Breast epithelium (tissue), 3 donors: Measurements from ENCODE around the gene AATK.

ENCODE experiments used
- POLR2A ChIP-seq: fragments of 450-650 bp; IDR thresholded peaks from one replicate; pipeline ENCODE4 v1.6.1; 2016; ENCODE audit warnings: antibody characterized with exemption, mild to moderate bottlenecking, moderate library complexity
- POLR2AphosphoS5 ChIP-seq, 3 donors: sonication (generic); formaldehyde crosslinking; IDR thresholded peaks; one replicate each; pipeline ENCODE4 v1.6.1; 2017; ENCODE audit warnings: antibody characterized with exemption in 3 of 3
- TF ChIP-seq, protein P1 (sequence below), 3 donors: fragments of 450-650 bp; IDR thresholded peaks; one replicate each; pipeline ENCODE4 v1.5.1; 2016 to 2017; ENCODE audit warnings: antibody characterized with exemption in 3 of 3, mild to moderate bottlenecking in 3 of 3, moderate library complexity in 3 of 3

DNA sequence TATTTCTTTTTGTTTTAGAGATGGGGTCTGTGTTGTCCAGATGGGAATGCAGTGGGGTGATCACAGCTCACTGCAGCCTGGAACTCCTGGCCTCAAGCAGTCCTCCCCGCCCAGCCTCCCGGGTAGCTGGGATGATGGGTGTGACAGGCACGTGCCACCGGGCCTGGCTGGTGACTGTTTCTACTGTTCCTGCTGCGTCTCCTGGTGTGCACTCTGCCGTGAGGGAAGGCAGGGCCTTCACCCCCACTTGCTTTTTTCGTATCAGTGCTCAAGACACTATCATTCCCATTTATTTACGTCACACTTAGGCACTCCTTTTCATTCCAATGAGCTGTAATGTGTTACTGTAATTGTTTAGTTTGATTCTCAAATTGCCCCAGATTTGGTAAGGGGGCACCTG, 26.0 kb downstream of the AATK start:
- TF ChIP-seq POLR2A (no peak), POLR2AphosphoS5 (IDR thresholded peaks at IDR 0.05) (no peak)
- TF ChIP-seq, protein P1, sequence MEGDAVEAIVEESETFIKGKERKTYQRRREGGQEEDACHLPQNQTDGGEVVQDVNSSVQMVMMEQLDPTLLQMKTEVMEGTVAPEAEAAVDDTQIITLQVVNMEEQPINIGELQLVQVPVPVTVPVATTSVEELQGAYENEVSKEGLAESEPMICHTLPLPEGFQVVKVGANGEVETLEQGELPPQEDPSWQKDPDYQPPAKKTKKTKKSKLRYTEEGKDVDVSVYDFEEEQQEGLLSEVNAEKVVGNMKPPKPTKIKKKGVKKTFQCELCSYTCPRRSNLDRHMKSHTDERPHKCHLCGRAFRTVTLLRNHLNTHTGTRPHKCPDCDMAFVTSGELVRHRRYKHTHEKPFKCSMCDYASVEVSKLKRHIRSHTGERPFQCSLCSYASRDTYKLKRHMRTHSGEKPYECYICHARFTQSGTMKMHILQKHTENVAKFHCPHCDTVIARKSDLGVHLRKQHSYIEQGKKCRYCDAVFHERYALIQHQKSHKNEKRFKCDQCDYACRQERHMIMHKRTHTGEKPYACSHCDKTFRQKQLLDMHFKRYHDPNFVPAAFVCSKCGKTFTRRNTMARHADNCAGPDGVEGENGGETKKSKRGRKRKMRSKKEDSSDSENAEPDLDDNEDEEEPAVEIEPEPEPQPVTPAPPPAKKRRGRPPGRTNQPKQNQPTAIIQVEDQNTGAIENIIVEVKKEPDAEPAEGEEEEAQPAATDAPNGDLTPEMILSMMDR (IDR thresholded peaks at IDR 0.05) = no peak
